Adrenal gland (tissue), 12 donors: ENCODE data around the gene UNC5C. TPM values are rescaled to one million over a fixed set of nuclear protein-coding genes. Genes with fewer than 3 reads are reported as not detected.

Experiments used
- DNase-seq, 7 donors: peaks; one replicate each; pipeline ENCODE4 v3.0.0-alpha.2; 2019 to 2020
- H3K27ac ChIP-seq, 5 donors: fragments of 200-600 bp; sonication (generic) in 4 of 5; 1 replicate in 3 of 5; 2 replicates in 2 of 5; pipeline versions ENCODE4 v1.5.1 to v1.8.0; 2016 to 2020; ENCODE audit warnings: mild to moderate bottlenecking in 1 of 5
- H3K27me3 ChIP-seq: fragments of 200-600 bp; 2 replicates; pipeline ENCODE4 v1.8.0; 2021
- H3K36me3 ChIP-seq, 2 donors: fragments of 200-600 bp; replicated peaks in 1 of 2; 1 replicate in 1 of 2; 2 replicates in 1 of 2; pipeline versions ENCODE4 v1.5.1 to v1.8.0; 2018 to 2022
- H3K4me1 ChIP-seq, 2 donors: fragments of 200-600 bp; replicated peaks in 1 of 2; 1 replicate in 1 of 2; 2 replicates in 1 of 2; pipeline versions ENCODE4 v1.5.1 to v1.8.0; 2018 to 2021
- H3K4me3 ChIP-seq, 4 donors: fragments of 200-600 bp; sonication (generic) in 3 of 4; one replicate each; pipeline ENCODE4 v1.5.1; 2016 to 2018
- H3K9me3 ChIP-seq, 3 donors: fragments of 200-600 bp; sonication (generic) in 1 of 3; replicated peaks in 1 of 3; 1 replicate in 2 of 3; 2 replicates in 1 of 3; pipeline versions ENCODE4 v1.5.1 to v1.8.0; 2016 to 2021
- POLR2A ChIP-seq, 2 donors: fragments of 450-650 bp; IDR thresholded peaks; one replicate each; pipeline ENCODE4 v1.6.1; 2017; ENCODE audit warnings: antibody characterized with exemption in 2 of 2, mild to moderate bottlenecking in 2 of 2, moderate library complexity in 1 of 2
- WGBS, 4 donors: extraction: QIAGEN DNeasy Blood & Tissue Kit in 2 of 4; methylation state at CpG; one replicate each; pipeline versions ENCODE4 v1.1.5 to v1.1.7; 2013 to 2017; 5-methylcytosine and 5-hydroxymethylcytosine counted together
- intact Hi-C, 2 donors: fragments of 100-400 bp; cut with DNase I; formaldehyde crosslinking; loops; one replicate each; pipeline versions ENCODE4 v1.14.1 to v1.15.0; 2022 to 2023
- polyA plus RNA-seq, 3 donors: library from polyadenylated mRNA; stranded (reverse); fragments of 200-250 nt in 2 of 3; fragments of 350-450 nt in 1 of 3; fragmentation: Illumina TruSeq in 1 of 3; extraction: RNeasy Lipid Tissue Mini Kit (QIAGEN cat#74804) in 1 of 3; gene quantifications; one replicate each; pipeline ENCODE4 v1.2.3, GENCODE V29; 2013 to 2014
- total RNA-seq, 9 donors: library from RNA; depleted of rRNA in 4 of 9; stranded (reverse); fragments of >200 nt in 4 of 9; fragments of 120-200 nt in 1 of 9; fragmentation: NEBNext Ultra II Directional in 1 of 9; extraction: Animal tissue kit (Norgen Biotek cat#: 25700) in 1 of 9; gene quantifications; one replicate each; pipeline versions ENCODE4 v1.1.0 to v1.2.4, GENCODE V29; 2013 to 2023
- TF ChIP-seq, protein P1 (sequence below), 6 experiments: fragments of 450-650 bp in 4 of 6; fragments of 200-600 bp in 2 of 6; sonication (generic) in 1 of 6; IDR thresholded peaks; 1 replicate in 5 of 6; 2 replicates in 1 of 6; pipeline versions ENCODE4 v1.5.1 to v1.8.0; 2016 to 2021; ENCODE audit warnings: antibody characterized with exemption in 6 of 6, mild to moderate bottlenecking in 2 of 6, moderate library complexity in 1 of 6
- donor health status: healthy with polysubstance abuse.
- donor health status: Bipolar disorder and iron deficiency.
- donor health status: DM: yes; HTN: yes; CAD: no.
- donor health status: DM: no; HTN: no; CAD: no.
- donor health status: DM: no; HTN: no; CAD: no.
- donor health status: DM: yes; HTN: yes; CAD: no.

Gene UNC5C
- total and polyA plus RNA-seq, 12 donors, result 4.7 to 33.5 (median 23.8) TPM

GRCh38 chr4:95293014-95293413, 255.8 kb downstream of the UNC5C start:
- peaks cover 4 to 9% of the 10 kb centered on the region in 2 donors for H3K4me1 ChIP-seq
- intact Hi-C loops, result no loop called here
- H3K36me3 ChIP-seq, result no peaks in the 10 kb centered on the region
- TF ChIP-seq POLR2A (IDR thresholded peaks at IDR 0.05), result no peak
- TF ChIP-seq, protein P1, sequence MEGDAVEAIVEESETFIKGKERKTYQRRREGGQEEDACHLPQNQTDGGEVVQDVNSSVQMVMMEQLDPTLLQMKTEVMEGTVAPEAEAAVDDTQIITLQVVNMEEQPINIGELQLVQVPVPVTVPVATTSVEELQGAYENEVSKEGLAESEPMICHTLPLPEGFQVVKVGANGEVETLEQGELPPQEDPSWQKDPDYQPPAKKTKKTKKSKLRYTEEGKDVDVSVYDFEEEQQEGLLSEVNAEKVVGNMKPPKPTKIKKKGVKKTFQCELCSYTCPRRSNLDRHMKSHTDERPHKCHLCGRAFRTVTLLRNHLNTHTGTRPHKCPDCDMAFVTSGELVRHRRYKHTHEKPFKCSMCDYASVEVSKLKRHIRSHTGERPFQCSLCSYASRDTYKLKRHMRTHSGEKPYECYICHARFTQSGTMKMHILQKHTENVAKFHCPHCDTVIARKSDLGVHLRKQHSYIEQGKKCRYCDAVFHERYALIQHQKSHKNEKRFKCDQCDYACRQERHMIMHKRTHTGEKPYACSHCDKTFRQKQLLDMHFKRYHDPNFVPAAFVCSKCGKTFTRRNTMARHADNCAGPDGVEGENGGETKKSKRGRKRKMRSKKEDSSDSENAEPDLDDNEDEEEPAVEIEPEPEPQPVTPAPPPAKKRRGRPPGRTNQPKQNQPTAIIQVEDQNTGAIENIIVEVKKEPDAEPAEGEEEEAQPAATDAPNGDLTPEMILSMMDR (IDR thresholded peaks at IDR 0.05), result no peak
- H3K27me3 ChIP-seq, result no peaks in the 10 kb centered on the region
- no peak overlapping the region for H3K4me3 ChIP-seq
- no peak overlapping the region for H3K27ac ChIP-seq
- no peaks in the 10 kb centered on the region for H3K9me3 ChIP-seq
- DNase-seq, result peak in 1 of 7 donors; percentile 5
- WGBS, 4 donors, result 65 to 87% (median 69%) methylated on average over 1 of the region's 1 CpG

DNA sequence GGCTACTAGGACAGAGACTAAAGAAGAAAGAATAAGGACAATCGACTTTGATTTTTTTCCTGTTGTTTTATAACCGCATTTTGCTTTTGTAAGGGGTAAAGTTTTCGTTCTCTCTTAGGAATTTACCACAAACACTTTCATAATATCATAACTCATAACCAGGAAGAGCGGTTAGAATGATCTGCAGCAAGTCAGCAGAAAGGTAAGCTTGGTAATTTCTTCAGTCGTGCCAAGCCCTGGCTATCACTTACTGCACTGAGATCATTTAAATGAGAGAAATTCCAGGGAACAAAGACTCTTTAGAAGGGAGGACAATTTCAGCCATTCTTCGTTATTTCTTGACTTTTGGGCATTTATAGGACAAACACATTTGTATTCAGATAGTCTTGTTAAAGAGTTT, 258.1 kb downstream of the UNC5C start:
- Histone ChIP-seq H3K27me3 (no peaks in the 10 kb centered on the region), H3K4me3 (no peak overlapping the region), H3K9me3 (no peaks in the 10 kb centered on the region), H3K27ac (no peak overlapping the region), H3K4me1 (peaks cover 4 to 9% of the 10 kb centered on the region in 2 donors), H3K36me3 (no peaks in the 10 kb centered on the region)
- TF ChIP-seq, protein P1 (IDR thresholded peaks at IDR 0.05), result no peak
- TF ChIP-seq POLR2A (IDR thresholded peaks at IDR 0.05), result no peak
- WGBS, 4 donors, result 68 to 81% (median 78%) methylated on average over 6 of the region's 6 CpGs
- intact Hi-C loops, result no loop called here
- DNase-seq, result no peak

GRCh38 chr4:95289028-95289634, 259.6 kb downstream of the UNC5C start:
- no peak for TF ChIP-seq POLR2A (IDR thresholded peaks at IDR 0.05)
- TF ChIP-seq, protein P1 (IDR thresholded peaks at IDR 0.05), result no peak
- Histone ChIP-seq H3K4me3 (no peak overlapping the region), H3K9me3 (no peaks in the 10 kb centered on the region), H3K27me3 (no peaks in the 10 kb centered on the region), H3K36me3 (no peaks in the 10 kb centered on the region), H3K27ac (no peak overlapping the region), H3K4me1 (peaks cover 4 to 9% of the 10 kb centered on the region in 2 donors)
- DNase-seq, result peak in 5 of 7 donors; percentile 26 to 56 (median 41)
- intact Hi-C loops, result no loop called here
- 15 to 30% (median 20%) methylated on average over 1 of the region's 1 CpG for WGBS, 4 donors

DNA sequence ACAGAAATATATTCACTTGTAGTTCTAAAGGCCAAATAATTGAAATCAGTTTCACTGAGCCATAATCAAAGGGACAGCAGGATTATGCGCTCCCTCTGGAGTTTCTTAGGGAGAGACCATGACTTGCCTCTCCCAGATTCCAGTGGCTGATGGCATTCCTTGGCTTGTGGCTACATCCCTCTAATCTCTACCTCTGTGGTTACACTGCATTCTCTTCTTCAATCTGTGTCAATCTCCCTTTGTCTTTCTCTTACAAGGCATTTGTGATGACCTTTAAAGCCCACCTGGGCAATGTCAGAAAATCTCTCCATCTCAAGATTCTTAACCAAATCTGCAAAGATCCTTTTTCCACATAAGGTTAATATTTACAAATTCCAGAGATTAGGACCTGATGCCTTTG, 260.2 kb downstream of the UNC5C start:
- Histone ChIP-seq H3K27me3 (no peaks in the 10 kb centered on the region), H3K36me3 (no peaks in the 10 kb centered on the region), H3K4me1 (peaks cover 4 to 9% of the 10 kb centered on the region in 2 donors), H3K27ac (no peak overlapping the region), H3K9me3 (no peaks in the 10 kb centered on the region), H3K4me3 (no peak overlapping the region)
- DNase-seq, result no peak
- no peak for TF ChIP-seq POLR2A (IDR thresholded peaks at IDR 0.05)
- TF ChIP-seq, protein P1 (IDR thresholded peaks at IDR 0.05), result no peak
- 97 to 100% (median 100%) methylated on average over 1 of the region's 1 CpG for WGBS, 4 donors
- intact Hi-C loops, result no loop called here
